ENCODE results near the gene TEX22. TPM values are rescaled to one million over a fixed set of nuclear protein-coding genes. Genes with fewer than 3 reads are reported as not detected.

The TEX22 gene
- total and polyA plus RNA-seq, 2 experiments from 2014 or later, result 0.21 TPM

DNA sequence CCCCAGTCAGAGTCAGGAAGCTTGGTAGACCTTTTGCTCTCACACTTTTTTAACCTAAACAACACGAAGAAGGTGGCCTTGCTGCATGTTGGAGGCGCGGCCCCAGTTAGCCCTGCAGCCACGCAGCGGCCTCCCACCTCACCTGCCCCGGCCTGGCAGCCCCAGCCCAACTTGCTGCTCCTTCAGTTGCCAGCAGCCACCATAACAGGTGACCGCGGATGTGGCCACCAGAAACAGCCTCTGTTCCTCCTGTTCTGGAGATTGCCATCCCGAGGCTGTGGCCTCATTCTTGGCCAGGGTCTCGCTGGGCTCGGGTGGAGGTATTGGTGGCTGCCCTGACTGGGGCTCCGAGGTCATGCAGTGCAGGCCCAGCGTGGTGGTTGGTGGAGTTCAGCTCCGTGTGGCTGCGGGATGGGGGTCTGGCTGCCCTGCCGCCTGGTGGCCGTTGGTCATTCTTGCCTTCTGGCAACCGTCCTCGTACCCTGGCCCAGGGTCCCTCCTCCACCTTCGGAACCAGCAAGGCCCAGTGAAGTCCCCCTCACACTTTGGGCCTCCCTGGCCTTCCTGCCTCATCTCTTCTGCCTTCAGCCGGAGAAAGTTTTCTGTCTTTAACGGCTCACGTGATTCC lies 20.7 kb upstream of the TEX22 start:
- ATAC-seq, result peak; percentile 59
- peak; percentile 57 for DNase-seq (ENCODE audit: low spot score)
- H3K36me3 Mint-ChIP-seq (ENCODE audit: low read depth), result peaks cover 17% of the 10 kb centered on the region

DNA sequence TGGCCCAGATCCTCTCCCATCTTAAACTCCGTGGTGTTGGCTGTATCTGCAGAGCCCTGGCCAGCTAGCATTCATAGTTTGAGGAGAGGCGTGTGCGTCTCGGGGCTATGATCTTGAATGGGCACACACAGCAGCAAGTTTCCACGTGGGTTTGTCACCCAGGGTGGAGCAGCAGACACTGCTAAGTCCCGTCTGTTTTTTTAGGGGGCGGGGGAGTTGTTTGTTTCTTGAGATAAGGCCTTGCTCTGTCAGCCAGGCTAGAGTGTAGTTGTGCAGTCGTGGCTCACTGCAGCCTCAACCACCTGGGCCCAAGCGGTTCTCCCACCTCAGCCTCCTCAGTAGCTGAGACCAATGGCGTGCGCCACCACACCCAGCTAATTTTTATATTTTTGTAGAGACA lies 20.1 kb upstream of the TEX22 start:
- Histone ChIP-seq H2AFZ (no peak overlapping the region), H3K4me1 (ENCODE audit: insufficient read depth) (no peaks in the 10 kb centered on the region), H3F3A (replicated peaks; ENCODE audit: low read depth) (no peaks in the 10 kb centered on the region), H3K9me2 (ENCODE audit: insufficient read depth) (no peaks in the 10 kb centered on the region), H3K27me3 (ENCODE audit: insufficient read depth) (no peaks in the 10 kb centered on the region), H4K20me1 (replicated peaks; ENCODE audit: insufficient read depth) (no peaks in the 10 kb centered on the region), H3K27ac (ENCODE audit: low read depth) (no peak overlapping the region), H3K36me3 (ENCODE audit: insufficient read depth) (no peaks in the 10 kb centered on the region), H3K4me3 (no peak overlapping the region), H3K79me2 (replicated peaks; ENCODE audit: insufficient read depth) (no peaks in the 10 kb centered on the region), H3K4me2 (no peak overlapping the region)
- H3K27ac Mint-ChIP-seq, result 0 out of 2 replicates have a peak overlapping the region, but pooled peaks have one; percentile 30
- peaks cover 8% of the 10 kb centered on the region for H3K4me1 Mint-ChIP-seq
- H3K9me3 Mint-ChIP-seq, result peaks cover 10% of the 10 kb centered on the region; the same call in 2 of the 3 replicates
- peaks cover 9% of the 10 kb centered on the region for H3K27me3 Mint-ChIP-seq (ENCODE audit: insufficient read depth, low read depth, poor library complexity)
- ATAC-seq (no peak), DNase-seq (ENCODE audit: low spot score) (no peak)
- H3K4me3 Mint-ChIP-seq, result no peak overlapping the region
- peaks cover 17% of the 10 kb centered on the region for H3K36me3 Mint-ChIP-seq (ENCODE audit: low read depth)
- TF ChIP-seq ETS1 (IDR thresholded peaks at IDR 0.05) (no peak), EZH2phosphoT487 (IDR thresholded peaks at IDR 0.05; ENCODE audit: unreplicated experiment) (no peak), ZNF462 (CRISPR knock-in tag; IDR thresholded peaks at IDR 0.05) (no peak), STAT1 (IDR thresholded peaks at IDR 0.05; ENCODE audit: unreplicated experiment) (no peak), JUNB (IDR thresholded peaks at IDR 0.05; ENCODE audit: unreplicated experiment) (no peak), ZNF114 (CRISPR knock-in tag; IDR thresholded peaks at IDR 0.05) (no peak)
- TF ChIP-seq, protein P1, sequence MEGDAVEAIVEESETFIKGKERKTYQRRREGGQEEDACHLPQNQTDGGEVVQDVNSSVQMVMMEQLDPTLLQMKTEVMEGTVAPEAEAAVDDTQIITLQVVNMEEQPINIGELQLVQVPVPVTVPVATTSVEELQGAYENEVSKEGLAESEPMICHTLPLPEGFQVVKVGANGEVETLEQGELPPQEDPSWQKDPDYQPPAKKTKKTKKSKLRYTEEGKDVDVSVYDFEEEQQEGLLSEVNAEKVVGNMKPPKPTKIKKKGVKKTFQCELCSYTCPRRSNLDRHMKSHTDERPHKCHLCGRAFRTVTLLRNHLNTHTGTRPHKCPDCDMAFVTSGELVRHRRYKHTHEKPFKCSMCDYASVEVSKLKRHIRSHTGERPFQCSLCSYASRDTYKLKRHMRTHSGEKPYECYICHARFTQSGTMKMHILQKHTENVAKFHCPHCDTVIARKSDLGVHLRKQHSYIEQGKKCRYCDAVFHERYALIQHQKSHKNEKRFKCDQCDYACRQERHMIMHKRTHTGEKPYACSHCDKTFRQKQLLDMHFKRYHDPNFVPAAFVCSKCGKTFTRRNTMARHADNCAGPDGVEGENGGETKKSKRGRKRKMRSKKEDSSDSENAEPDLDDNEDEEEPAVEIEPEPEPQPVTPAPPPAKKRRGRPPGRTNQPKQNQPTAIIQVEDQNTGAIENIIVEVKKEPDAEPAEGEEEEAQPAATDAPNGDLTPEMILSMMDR (conservative IDR thresholded peaks at IDR 0.05; ENCODE audit: low read depth in 2 of 2), result no peak

More for the DNA sequence above, 20.7 kb upstream of the TEX22 start:
- no peak overlapping the region for H3K4me2 ChIP-seq
- H2AFZ ChIP-seq, result no peak overlapping the region
- H3K36me3 ChIP-seq (ENCODE audit: insufficient read depth), result no peaks in the 10 kb centered on the region
- Mint-ChIP-seq H3K4me3 (no peak overlapping the region), H3K9me3 (peaks cover 14% of the 10 kb centered on the region; the same call in 2 of the 3 replicates), H3K27me3 (ENCODE audit: insufficient read depth, low read depth, poor library complexity) (peaks cover 10% of the 10 kb centered on the region), H3K27ac (0 out of 2 replicates have a peak overlapping the region, but pooled peaks have one; percentile 30), H3K4me1 (peaks cover 8% of the 10 kb centered on the region)
- H3K4me3 ChIP-seq, result no peak overlapping the region
- H3K27me3 ChIP-seq (ENCODE audit: insufficient read depth), result no peaks in the 10 kb centered on the region
- no peaks in the 10 kb centered on the region for H3F3A ChIP-seq (replicated peaks; ENCODE audit: low read depth)
- no peaks in the 10 kb centered on the region for H3K9me2 ChIP-seq (ENCODE audit: insufficient read depth)
- TF ChIP-seq, protein P1 (conservative IDR thresholded peaks at IDR 0.05; ENCODE audit: low read depth in 2 of 2), result peak; percentile 31 to 48; a peak in 3 of 4 replicates
- TF ChIP-seq JUNB (IDR thresholded peaks at IDR 0.05; ENCODE audit: unreplicated experiment), result no peak
- no peak overlapping the region for H3K27ac ChIP-seq (ENCODE audit: low read depth)
- H4K20me1 ChIP-seq (replicated peaks; ENCODE audit: insufficient read depth), result no peaks in the 10 kb centered on the region
- no peaks in the 10 kb centered on the region for H3K4me1 ChIP-seq (ENCODE audit: insufficient read depth)
- no peaks in the 10 kb centered on the region for H3K79me2 ChIP-seq (replicated peaks; ENCODE audit: insufficient read depth)
